Measurements from ENCODE around the gene FLT4. TPM values are rescaled to one million over a fixed set of nuclear protein-coding genes. Genes with fewer than 3 reads are reported as not detected.

Gene FLT4
- total and polyA plus RNA-seq, 9 of the 15 experiments (the other 6 are each of a cell fraction or from before 2014, with no cell fraction given) = 0.01 to 0.42 (median 0.14) TPM; not detected in 2

DNA sequence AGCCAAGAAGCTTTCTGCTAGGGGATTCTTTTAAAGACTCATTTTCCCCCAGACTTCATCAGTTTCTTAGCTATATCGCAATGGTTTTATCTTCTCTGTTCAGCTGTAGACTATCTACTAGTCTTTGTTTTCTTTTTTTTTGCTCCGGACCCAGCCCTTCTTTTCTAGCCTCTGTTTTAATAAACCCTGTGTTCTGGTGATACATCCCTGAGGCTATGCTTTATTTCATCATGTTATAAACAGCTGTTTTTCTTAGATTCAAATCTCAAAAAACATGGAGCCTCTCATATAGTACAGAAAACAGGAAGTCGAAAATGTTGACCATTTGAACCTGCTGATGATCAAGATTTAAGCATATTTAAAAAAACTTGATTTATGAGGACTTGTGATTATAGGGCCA is 95.9 kb downstream of the FLT4 start (continued):
- TF ChIP-seq, protein P1, sequence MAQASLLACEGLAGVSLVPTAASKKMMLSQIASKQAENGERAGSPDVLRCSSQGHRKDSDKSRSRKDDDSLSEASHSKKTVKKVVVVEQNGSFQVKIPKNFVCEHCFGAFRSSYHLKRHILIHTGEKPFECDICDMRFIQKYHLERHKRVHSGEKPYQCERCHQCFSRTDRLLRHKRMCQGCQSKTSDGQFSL (CRISPR knock-in tag; IDR thresholded peaks at IDR 0.05) = no peak
- TF ChIP-seq, protein P1 (tag; IDR thresholded peaks at IDR 0.05) = no peak
- TF ChIP-seq SETDB1 (IDR thresholded peaks at IDR 0.05; ENCODE audit: low read length) = no peak
- TF ChIP-seq ARID1B (IDR thresholded peaks at IDR 0.05) = peak; percentile 94
- TF ChIP-seq RBM25 (IDR thresholded peaks at IDR 0.05; ENCODE audit: low read depth, low read length, severe bottlenecking) = no peak
- TF ChIP-seq ZNF507 (tag; conservative IDR thresholded peaks at IDR 0.05) = no peak
- no peak for TF ChIP-seq XRCC3 (IDR thresholded peaks at IDR 0.05)
- no peak for TF ChIP-seq PTRF (tag; IDR thresholded peaks at IDR 0.05)
- TF ChIP-seq ZBTB8A (IDR thresholded peaks at IDR 0.05; ENCODE audit: partially characterized antibody) = no peak
- no peak for TF ChIP-seq PRMT5 (CRISPR knock-in tag; IDR thresholded peaks at IDR 0.05)
- TF ChIP-seq ZNF766 (CRISPR knock-in tag; conservative IDR thresholded peaks at IDR 0.05) = peak; percentile 75
- TF ChIP-seq PHTF2 (CRISPR knock-in tag; IDR thresholded peaks at IDR 0.05) = no peak
- no peak for TF ChIP-seq ZNF146 (CRISPR knock-in tag; IDR thresholded peaks at IDR 0.05; ENCODE audit: unreplicated experiment)
- TF ChIP-seq ZZZ3 (IDR thresholded peaks at IDR 0.05) = no peak
- TF ChIP-seq GABPB2 (CRISPR knock-in tag; conservative IDR thresholded peaks at IDR 0.05) = no peak
- TF ChIP-seq TRIM24 (IDR thresholded peaks at IDR 0.05) = peak; percentile 72 to 73; a peak in 3 of 4 replicates
- no peak for TF ChIP-seq RFX5 (IDR thresholded peaks at IDR 0.05; ENCODE audit: low read depth, low read length)
- TF ChIP-seq YY1 (IDR thresholded peaks at IDR 0.05; ENCODE audit: borderline replicate concordance in 1 of 3, control insufficient read depth in 1 of 3, extremely low read depth in 1 of 3, insufficient read depth in 3 of 3, insufficient read length in 1 of 3, insufficient replicate concordance in 2 of 3, low read depth in 1 of 3, low read length in 2 of 3) = no peak
- TF ChIP-seq KAT7 (CRISPR knock-in tag; IDR thresholded peaks at IDR 0.05; ENCODE audit: borderline replicate concordance) = no peak
- TF ChIP-seq ZNF79 (CRISPR knock-in tag; IDR thresholded peaks at IDR 0.05; ENCODE audit: low read depth) = no peak
- no peak for TF ChIP-seq ZNF780A (CRISPR knock-in tag; IDR thresholded peaks at IDR 0.05)
- no peak for TF ChIP-seq HMG20A (CRISPR knock-in tag; conservative IDR thresholded peaks at IDR 0.05)
- TF ChIP-seq HDAC3 (IDR thresholded peaks at IDR 0.05; ENCODE audit: borderline replicate concordance, partially characterized antibody) = peak; percentile 74
- TF ChIP-seq TAF7 (tag; IDR thresholded peaks at IDR 0.05) = no peak
- TF ChIP-seq RB1 (IDR thresholded peaks at IDR 0.05; ENCODE audit: low read depth) = no peak
- no peak for TF ChIP-seq BCL6 (CRISPR knock-in tag; IDR thresholded peaks at IDR 0.05)
- TF ChIP-seq NCOA1 (IDR thresholded peaks at IDR 0.05; ENCODE audit: low read depth) = no peak
- TF ChIP-seq MEIS2 (IDR thresholded peaks at IDR 0.05; ENCODE audit: partially characterized antibody) = peak; percentile 65
- TF ChIP-seq POU5F1 (IDR thresholded peaks at IDR 0.05; ENCODE audit: borderline replicate concordance, low read depth, low read length, partially characterized antibody) = no peak
- TF ChIP-seq NBN (IDR thresholded peaks at IDR 0.05; ENCODE audit: low read depth) = peak; percentile 91
- no peak for TF ChIP-seq ZNF140 (CRISPR knock-in tag; IDR thresholded peaks at IDR 0.05)
- TF ChIP-seq RHOXF2B (CRISPR knock-in tag; conservative IDR thresholded peaks at IDR 0.05) = no peak
